OCI-LY7 (cell line): ENCODE measurements around the gene TRMT61A.

ENCODE experiments used
- EZH2phosphoT487 ChIP-seq: fragments of 200-600 bp; sonication (generic); IDR thresholded peaks from 2 replicates; pipeline ENCODE4 v1.6.1; 2018; ENCODE audit warnings: low read depth, borderline replicate concordance, mild to moderate bottlenecking, mixed run types, antibody characterized with exemption, low read length, moderate library complexity, mixed read lengths
- TF ChIP-seq, protein P1 (sequence below): fragments of 200-600 bp; sonication (generic); conservative IDR thresholded peaks from 2 replicates; pipeline ENCODE4 v1.5.1; 2014; ENCODE audit warnings: mild to moderate bottlenecking, antibody characterized with exemption, low read length, moderate library complexity, mixed read lengths

DNA sequence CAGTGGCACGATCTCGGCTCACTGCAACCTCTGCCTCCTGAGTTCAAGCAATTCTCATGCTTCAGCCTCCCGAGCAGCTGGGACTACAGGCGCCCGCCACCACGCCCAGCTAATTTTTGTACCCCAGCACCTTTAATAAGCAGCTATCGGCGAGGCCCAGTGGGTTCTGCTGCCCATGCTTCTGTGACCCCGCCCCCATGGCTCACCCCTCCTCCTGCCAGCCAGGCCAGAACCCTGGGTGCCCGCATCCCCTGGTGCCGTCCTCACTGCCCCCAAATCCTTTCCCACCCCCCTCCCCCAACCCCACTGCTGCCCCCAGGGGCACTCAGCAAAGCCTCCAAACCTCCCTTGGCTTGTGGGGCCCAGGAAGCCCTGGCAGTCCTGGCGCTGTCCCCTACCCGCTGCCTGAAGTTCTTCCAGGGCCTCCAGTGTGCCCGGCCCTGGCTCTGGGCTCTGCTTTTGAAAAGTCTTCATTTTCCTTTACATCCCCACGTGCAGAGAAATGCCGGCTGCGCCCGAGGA is 19.0 kb downstream of the TRMT61A start:
- TF ChIP-seq, protein P1, sequence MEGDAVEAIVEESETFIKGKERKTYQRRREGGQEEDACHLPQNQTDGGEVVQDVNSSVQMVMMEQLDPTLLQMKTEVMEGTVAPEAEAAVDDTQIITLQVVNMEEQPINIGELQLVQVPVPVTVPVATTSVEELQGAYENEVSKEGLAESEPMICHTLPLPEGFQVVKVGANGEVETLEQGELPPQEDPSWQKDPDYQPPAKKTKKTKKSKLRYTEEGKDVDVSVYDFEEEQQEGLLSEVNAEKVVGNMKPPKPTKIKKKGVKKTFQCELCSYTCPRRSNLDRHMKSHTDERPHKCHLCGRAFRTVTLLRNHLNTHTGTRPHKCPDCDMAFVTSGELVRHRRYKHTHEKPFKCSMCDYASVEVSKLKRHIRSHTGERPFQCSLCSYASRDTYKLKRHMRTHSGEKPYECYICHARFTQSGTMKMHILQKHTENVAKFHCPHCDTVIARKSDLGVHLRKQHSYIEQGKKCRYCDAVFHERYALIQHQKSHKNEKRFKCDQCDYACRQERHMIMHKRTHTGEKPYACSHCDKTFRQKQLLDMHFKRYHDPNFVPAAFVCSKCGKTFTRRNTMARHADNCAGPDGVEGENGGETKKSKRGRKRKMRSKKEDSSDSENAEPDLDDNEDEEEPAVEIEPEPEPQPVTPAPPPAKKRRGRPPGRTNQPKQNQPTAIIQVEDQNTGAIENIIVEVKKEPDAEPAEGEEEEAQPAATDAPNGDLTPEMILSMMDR: no peak
- no peak for TF ChIP-seq EZH2phosphoT487
